ENCODE data around the gene TAS2R4.
"Not testable (repeated sequence)": the region's sequence is repeated elsewhere in the genome, so short reads cannot be mapped to it uniquely, and the experiment has no call there.

The TAS2R4 gene

DNA sequence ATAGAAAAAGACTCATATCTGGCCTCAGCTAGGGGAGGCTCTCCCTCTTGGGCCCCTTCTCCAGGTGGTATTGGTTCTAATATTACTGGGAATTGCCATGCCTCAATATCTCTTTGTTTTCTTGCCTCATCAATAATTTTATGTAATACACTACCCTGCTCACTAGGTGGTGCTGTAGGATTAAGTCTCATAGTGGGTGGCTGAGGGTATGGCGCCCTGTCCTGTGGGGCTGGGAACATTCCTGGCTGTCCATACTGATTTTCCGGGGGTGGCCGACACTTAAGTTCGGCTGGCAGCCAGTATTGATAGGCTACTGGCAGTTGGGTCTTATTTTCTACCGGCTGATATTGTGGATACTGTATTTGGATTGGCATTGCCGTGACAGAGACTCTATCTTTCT, 21.5 kb upstream of the TAS2R4 start:
- CTCF ChIA-PET, result interaction anchor here (1.3 kb wide), 1 partner anchor 29 kb away, joined by 4 read pairs; no protein-coding TSS in a partner anchor
- no peak for DNase-seq (ENCODE audit: low read depth, low spot score)
- TF ChIP-seq, protein P1, sequence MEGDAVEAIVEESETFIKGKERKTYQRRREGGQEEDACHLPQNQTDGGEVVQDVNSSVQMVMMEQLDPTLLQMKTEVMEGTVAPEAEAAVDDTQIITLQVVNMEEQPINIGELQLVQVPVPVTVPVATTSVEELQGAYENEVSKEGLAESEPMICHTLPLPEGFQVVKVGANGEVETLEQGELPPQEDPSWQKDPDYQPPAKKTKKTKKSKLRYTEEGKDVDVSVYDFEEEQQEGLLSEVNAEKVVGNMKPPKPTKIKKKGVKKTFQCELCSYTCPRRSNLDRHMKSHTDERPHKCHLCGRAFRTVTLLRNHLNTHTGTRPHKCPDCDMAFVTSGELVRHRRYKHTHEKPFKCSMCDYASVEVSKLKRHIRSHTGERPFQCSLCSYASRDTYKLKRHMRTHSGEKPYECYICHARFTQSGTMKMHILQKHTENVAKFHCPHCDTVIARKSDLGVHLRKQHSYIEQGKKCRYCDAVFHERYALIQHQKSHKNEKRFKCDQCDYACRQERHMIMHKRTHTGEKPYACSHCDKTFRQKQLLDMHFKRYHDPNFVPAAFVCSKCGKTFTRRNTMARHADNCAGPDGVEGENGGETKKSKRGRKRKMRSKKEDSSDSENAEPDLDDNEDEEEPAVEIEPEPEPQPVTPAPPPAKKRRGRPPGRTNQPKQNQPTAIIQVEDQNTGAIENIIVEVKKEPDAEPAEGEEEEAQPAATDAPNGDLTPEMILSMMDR (IDR thresholded peaks at IDR 0.05; ENCODE audit: insufficient read depth, low read length, missing control alignments), result peak; percentile 21
- POLR2A ChIA-PET, result no interaction called here
- H3K4me3 ChIP-seq (ENCODE audit: low read depth, low read length), result no peak overlapping the region

DNA sequence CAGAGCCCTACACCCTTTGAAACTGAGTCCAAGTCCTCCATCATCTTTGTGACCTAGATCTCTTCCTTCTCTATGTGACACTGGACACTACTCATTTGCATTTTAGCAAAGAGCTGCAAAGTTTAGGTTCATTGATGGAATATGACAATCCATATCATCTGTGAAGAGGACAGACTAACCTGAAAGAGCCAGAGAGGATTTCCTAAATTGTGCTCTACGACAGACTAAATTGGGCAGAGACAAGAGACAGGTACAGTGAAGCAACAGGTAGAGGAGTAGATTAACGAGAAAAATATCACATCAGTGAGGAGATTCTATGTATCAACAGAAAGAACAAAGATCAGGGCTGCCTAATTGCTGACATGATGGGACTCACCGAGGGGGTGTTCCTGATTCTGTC, 12.7 kb upstream of the TAS2R4 start, which contains the start of gene TAS2R3:
TAS2R3 (plus strand) TSS at position 301 of the 400 bp plus-strand sequence; CDS start at position 363, 62 bp downstream.
- TF ChIP-seq, protein P1 (IDR thresholded peaks at IDR 0.05; ENCODE audit: insufficient read depth, low read length, missing control alignments), result no peak
- no peak within 1 kb of the TSS for H3K4me3 ChIP-seq (ENCODE audit: low read depth, low read length)
- POLR2A ChIA-PET, result no interaction called here
- no peak for DNase-seq (ENCODE audit: low read depth, low spot score)
- CTCF ChIA-PET, result no interaction called here

DNA sequence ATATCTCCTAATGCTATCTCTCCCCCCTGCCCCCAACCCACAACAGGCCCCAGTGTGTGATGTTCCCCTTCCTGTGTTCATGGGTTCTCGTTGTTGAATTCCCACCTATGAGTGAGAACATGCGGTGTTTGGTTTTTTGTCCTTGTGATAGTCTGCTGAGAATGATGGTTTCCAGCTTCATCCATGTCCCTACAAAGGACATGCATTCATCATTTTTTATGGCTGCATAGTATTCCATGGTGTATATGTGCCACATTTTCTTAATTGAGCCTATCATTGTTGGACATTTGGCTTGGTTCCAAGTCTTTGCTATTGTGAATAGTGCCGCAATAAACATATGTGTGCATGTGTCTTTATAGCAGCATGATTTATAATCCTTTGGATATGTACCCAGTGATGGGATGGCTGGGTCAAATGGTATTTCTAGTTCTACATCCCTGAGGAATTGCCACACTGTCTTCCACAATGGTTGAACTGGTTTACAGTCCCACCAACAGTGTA, 6.3 kb upstream of the TAS2R4 start:
- DNase-seq (ENCODE audit: low read depth, low spot score); H3K4me3 ChIP-seq (ENCODE audit: low read depth, low read length); POLR2A ChIA-PET: not testable (repeated sequence)
- CTCF ChIA-PET, result interaction anchor here (1.5 kb wide), 1 partner anchor 16 kb away, joined by 6 read pairs; no protein-coding TSS in a partner anchor

DNA sequence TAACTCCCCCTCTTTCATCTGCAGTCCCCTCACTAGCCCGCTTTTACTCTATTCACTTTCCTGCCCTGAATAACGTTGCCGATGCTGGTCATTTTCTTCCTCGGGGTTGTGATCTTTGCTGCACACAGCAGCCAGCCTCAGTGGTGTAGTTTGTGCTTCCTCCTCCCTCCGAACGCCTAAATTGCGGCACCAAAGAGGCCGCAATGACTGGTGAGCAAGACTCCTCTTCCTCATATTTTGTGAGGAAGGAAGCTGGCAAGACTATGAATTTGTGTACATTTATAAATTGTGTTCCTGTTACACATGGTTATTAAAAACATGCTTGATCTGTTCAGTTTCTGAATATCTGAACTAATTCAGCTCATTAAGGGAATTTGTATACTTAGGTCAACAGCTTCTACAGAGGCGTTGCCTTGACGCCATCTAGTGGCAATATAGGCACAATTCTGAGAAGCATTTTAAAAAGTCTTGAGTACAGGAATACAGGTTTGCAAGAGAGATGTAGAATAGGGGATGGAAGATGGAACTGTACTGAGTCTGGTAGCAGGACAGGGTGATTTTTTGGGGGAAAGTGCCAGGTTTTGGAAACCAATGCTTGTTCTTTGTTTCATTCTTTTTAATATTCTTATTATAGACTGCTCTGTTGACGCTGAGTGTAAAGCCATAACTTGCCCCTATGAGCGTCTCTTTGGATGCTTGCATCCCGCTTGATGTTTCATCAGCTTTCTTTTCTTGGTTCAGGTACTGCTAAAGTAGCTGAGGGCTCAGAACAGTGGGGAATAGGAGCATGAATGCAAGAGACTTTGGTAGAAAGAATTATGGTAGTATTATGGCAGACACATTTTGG, 9.5 kb downstream of the TAS2R4 start:
- CTCF ChIA-PET, result interaction anchor here (0.6 to 5.2 kb wide), 17 partner anchors 9 to 1125 kb away, joined by 3 to 27 read pairs (median 5); partner anchors contain the start of genes SSBP1 and TAS2R4
- TF ChIP-seq, protein P1 (IDR thresholded peaks at IDR 0.05; ENCODE audit: insufficient read depth, low read length, missing control alignments), result peak; percentile 64
- no peak overlapping the region for H3K4me3 ChIP-seq (ENCODE audit: low read depth, low read length)
- peak; percentile 5 for DNase-seq (ENCODE audit: low read depth, low spot score)
- POLR2A ChIA-PET, result no interaction called here

DNA sequence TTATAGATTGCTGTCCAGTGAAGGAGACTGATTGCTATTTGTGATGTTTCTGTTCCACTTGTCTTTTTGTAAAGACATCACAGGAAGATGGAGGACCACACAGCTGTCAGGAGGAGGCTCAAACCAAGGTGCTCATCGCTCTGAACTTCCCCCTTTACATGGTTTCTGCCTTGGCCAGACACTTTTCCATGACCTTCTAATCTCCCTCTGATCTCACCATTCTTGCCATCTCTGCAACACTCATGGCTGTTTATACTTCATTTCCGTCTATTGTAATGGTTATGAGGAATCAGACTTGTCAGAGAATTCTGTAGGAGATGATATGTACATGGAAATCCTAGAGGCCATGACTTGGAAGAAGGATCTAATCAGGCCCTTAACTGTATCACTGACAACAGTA, 11.8 kb downstream of the TAS2R4 start:
- TF ChIP-seq, protein P1 (IDR thresholded peaks at IDR 0.05; ENCODE audit: insufficient read depth, low read length, missing control alignments), result no peak
- POLR2A ChIA-PET, result no interaction called here
- H3K4me3 ChIP-seq (ENCODE audit: low read depth, low read length), result no peak overlapping the region
- CTCF ChIA-PET, result no interaction called here
- DNase-seq (ENCODE audit: low read depth, low spot score), result no peak

DNA sequence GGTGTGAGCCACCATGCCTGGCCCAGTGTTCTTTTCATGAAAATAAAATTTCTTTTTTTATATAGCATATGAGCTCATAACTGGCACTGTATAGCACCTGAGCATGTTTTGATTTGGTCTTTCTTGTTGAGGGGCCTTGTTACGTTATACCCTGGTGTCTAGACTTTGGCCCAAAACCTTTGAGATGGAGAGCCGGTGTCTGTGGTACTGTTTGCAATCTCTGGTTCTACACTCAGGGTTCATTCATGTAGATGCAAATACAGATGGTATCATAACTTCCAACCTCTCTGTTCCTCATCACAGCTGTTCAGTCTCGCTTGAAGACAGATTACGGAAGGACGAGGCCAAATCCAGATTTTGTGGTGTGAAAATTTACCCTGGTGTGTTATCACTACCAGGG, 13.4 kb downstream of the TAS2R4 start, which contains the start of gene TAS2R5:
TAS2R5 (plus strand) TSS at position 301 of the 400 bp plus-strand sequence. CDS start 145 bp downstream, outside the sequence.
- ChIA-PET CTCF (interaction anchor here (1.0 to 1.1 kb wide), 2 partner anchors 36 to 88 kb away, joined by 3 read pairs; partner anchors contain the start of gene DENND11), POLR2A (no interaction called here)
- H3K4me3 ChIP-seq (ENCODE audit: low read depth, low read length), result no peak within 1 kb of the TSS
- TF ChIP-seq, protein P1 (IDR thresholded peaks at IDR 0.05; ENCODE audit: insufficient read depth, low read length, missing control alignments), result no peak
- DNase-seq (ENCODE audit: low read depth, low spot score), result no peak

All from AG04449 (cell line).